PFSK-1 (cell line): ENCODE measurements around the gene HIRIP3.

Experiments
- FOXP2 ChIP-seq: optimal IDR thresholded peaks from 2 replicates; pipeline ENCODE3; 2011; ENCODE audit warnings: borderline replicate concordance, control low read depth, inconsistent platforms; ENCODE audit not compliant: insufficient read depth; ENCODE audit errors: extremely low read length, extremely low read depth
- POLR2AphosphoS5 ChIP-seq: IDR thresholded peaks from 2 replicates; pipeline ENCODE4 v1.6.1; 2012; ENCODE audit warnings: low read depth, mild to moderate bottlenecking, control low read depth, low read length, moderate library complexity
- SIN3A ChIP-seq: IDR thresholded peaks from 2 replicates; pipeline ENCODE4 v1.6.1; 2012; ENCODE audit warnings: mild to moderate bottlenecking, low read length, moderate library complexity, borderline replicate concordance; ENCODE audit not compliant: insufficient read depth
- TAF1 ChIP-seq: IDR thresholded peaks from 2 replicates; pipeline ENCODE4 v1.6.1; 2012; ENCODE audit warnings: low read length, control low read depth, borderline replicate concordance; ENCODE audit not compliant: insufficient read depth
- TF ChIP-seq, protein P1 (sequence below), 2 experiments: IDR thresholded peaks; 2 replicates each; pipeline versions ENCODE4 v1.6.1 to v1.8.0; 2011 to 2012; ENCODE audit warnings: low read depth in 2 of 2, low read length in 2 of 2, control low read depth in 1 of 2, inconsistent platforms in 1 of 2, mild to moderate bottlenecking in 1 of 2, moderate library complexity in 1 of 2; ENCODE audit not compliant: insufficient read depth in 1 of 2

DNA sequence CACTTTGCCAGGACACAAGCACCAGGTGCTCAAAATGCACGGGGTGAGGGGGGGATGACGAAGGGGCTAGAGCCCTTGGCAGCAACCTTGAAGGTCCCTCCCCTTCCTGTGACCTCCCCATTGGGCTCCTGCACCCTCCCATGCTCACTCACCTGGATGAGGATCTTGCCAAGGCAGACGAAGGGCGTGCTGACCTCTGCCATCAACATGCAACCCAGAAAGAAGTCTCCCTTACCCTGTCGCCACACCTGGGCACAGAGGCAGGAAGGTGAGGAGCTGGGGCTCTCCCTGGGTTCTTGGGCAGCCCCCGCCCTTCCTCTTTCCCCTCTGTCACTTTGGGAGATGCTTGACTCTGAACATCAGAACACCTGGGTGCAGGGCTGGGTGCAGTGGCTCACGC, 30.2 kb upstream of the HIRIP3 start:
- TF ChIP-seq POLR2AphosphoS5 (no peak), TAF1 (no peak), SIN3A (no peak), FOXP2 (no peak)
- TF ChIP-seq, protein P1, sequence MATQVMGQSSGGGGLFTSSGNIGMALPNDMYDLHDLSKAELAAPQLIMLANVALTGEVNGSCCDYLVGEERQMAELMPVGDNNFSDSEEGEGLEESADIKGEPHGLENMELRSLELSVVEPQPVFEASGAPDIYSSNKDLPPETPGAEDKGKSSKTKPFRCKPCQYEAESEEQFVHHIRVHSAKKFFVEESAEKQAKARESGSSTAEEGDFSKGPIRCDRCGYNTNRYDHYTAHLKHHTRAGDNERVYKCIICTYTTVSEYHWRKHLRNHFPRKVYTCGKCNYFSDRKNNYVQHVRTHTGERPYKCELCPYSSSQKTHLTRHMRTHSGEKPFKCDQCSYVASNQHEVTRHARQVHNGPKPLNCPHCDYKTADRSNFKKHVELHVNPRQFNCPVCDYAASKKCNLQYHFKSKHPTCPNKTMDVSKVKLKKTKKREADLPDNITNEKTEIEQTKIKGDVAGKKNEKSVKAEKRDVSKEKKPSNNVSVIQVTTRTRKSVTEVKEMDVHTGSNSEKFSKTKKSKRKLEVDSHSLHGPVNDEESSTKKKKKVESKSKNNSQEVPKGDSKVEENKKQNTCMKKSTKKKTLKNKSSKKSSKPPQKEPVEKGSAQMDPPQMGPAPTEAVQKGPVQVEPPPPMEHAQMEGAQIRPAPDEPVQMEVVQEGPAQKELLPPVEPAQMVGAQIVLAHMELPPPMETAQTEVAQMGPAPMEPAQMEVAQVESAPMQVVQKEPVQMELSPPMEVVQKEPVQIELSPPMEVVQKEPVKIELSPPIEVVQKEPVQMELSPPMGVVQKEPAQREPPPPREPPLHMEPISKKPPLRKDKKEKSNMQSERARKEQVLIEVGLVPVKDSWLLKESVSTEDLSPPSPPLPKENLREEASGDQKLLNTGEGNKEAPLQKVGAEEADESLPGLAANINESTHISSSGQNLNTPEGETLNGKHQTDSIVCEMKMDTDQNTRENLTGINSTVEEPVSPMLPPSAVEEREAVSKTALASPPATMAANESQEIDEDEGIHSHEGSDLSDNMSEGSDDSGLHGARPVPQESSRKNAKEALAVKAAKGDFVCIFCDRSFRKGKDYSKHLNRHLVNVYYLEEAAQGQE (IDR thresholded peaks at IDR 0.05; ENCODE audit: insufficient read depth in 1 of 2, low read depth in 2 of 2, low read length in 2 of 2): no peak
